Calu3 (cell line): ENCODE data around the gene RAPGEF1. TPM values are rescaled to one million over a fixed set of nuclear protein-coding genes. Genes with fewer than 3 reads are reported as not detected.

Experiments
- BruUV-seq: library from RNA; stranded (reverse); fragments of 400-500 nt; replicated peaks from 2 replicates; lab custom pipeline; 2021; lab: Mats Ljungman, UMichigan
- CTCF ChIA-PET: fragments of 300-600 bp; sonication (Branson Sonifier 250); formaldehyde crosslinking; loops from one replicate; lab custom pipeline; 2022; ENCODE audit warnings: antibody characterized with exemption; lab: Charles Lee
- DNase-seq: peaks from one replicate; pipeline ENCODE4 v3.0.0; 2022
- H3K27ac Mint-ChIP-seq: one replicate; pipeline ENCODE4 v1.8.0; 2022; ENCODE audit warnings: mixed read lengths; ENCODE audit not compliant: unreplicated experiment
- H3K27me3 Mint-ChIP-seq: one replicate; pipeline ENCODE4 v1.8.0; 2022; ENCODE audit warnings: mixed read lengths; ENCODE audit not compliant: unreplicated experiment
- H3K36me3 Mint-ChIP-seq: one replicate; pipeline ENCODE4 v1.8.0; 2022; ENCODE audit warnings: mild to moderate bottlenecking, moderate library complexity, mixed read lengths; ENCODE audit not compliant: insufficient read depth, unreplicated experiment
- H3K4me1 Mint-ChIP-seq: one replicate; pipeline ENCODE4 v1.8.0; 2022; ENCODE audit warnings: mild to moderate bottlenecking, low read depth, mixed read lengths; ENCODE audit not compliant: unreplicated experiment
- H3K4me3 Mint-ChIP-seq: one replicate; pipeline ENCODE4 v1.8.0; 2022; ENCODE audit warnings: mild to moderate bottlenecking, low read depth, moderate library complexity, mixed read lengths; ENCODE audit not compliant: unreplicated experiment
- H3K9me3 Mint-ChIP-seq: one replicate; pipeline ENCODE4 v1.8.0; 2022; ENCODE audit warnings: low read depth, mixed read lengths; ENCODE audit not compliant: unreplicated experiment
- intact Hi-C: fragments of 100-400 bp; cut with micrococcal nuclease; formaldehyde crosslinking; loops from one replicate; pipeline ENCODE4 v1.10.0; 2022; ENCODE audit not compliant: unreplicated experiment
- total RNA-seq: library from RNA; stranded (reverse); gene quantifications from 2 replicates; pipeline ENCODE4 v1.2.3, GENCODE V29; 2022
- TF ChIP-seq, protein P1 (sequence below): fragments of 200-600 bp; IDR thresholded peaks from one replicate; pipeline ENCODE4 v1.8.0; 2022; ENCODE audit warnings: antibody characterized with exemption; ENCODE audit not compliant: unreplicated experiment

RAPGEF1 gene
- total RNA-seq, 1 experiment from 2014 or later, result 32.5 TPM

DNA sequence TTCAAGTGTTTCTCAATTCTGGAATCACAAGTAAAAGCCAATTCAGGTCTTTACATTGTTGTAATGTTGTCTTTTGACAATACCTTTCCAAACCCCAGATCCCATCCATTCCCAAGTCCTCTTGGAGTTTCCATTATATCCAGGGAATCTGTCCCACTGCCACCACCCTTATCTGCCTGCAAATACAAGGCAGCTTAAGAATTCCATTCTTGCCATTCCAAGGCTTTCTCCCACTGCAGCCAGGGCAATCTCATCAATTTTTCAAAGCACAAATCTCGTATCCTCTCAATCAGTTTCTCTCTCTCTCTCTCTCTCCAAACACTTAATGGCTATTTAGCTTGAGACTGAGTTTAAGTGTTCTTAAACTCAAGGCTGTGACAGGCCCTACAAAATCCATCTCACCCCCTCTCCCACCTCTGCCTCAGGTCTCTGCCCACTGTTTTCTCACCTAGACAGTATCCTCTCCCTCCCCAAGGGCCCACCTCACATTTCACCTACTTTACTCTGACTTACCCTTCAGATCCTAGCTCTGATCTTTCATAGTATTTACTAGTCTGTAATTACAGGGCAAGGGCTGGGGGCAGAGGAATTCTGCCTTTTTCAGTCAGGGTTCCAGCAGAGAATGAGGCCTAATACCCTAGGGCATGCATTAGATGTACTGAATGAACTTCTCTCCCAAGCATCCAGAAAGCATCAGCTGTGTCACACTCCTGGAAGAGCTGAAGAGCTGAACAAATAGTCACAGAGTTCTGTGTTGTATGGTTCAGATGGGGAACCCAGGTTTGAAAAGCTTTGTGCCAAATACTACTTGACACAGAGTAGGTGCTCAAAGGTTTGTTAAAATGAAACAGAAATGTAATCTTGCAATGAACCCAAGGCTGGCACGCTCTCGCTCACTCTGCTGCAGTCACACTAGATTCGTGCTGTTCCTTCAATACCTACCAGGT, 46.0 kb downstream of the RAPGEF1 start:
- BruUV-seq, result no TSS peak
- DNase-seq, result no peak
- no peaks in the 10 kb centered on the region for H3K4me1 Mint-ChIP-seq
- no peaks in the 10 kb centered on the region for H3K27me3 Mint-ChIP-seq
- no peaks in the 10 kb centered on the region for H3K36me3 Mint-ChIP-seq
- H3K4me3 Mint-ChIP-seq, result no peak overlapping the region
- CTCF ChIA-PET, result no interaction called here
- H3K27ac Mint-ChIP-seq, result no peak overlapping the region
- no peaks in the 10 kb centered on the region for H3K9me3 Mint-ChIP-seq
- TF ChIP-seq, protein P1, sequence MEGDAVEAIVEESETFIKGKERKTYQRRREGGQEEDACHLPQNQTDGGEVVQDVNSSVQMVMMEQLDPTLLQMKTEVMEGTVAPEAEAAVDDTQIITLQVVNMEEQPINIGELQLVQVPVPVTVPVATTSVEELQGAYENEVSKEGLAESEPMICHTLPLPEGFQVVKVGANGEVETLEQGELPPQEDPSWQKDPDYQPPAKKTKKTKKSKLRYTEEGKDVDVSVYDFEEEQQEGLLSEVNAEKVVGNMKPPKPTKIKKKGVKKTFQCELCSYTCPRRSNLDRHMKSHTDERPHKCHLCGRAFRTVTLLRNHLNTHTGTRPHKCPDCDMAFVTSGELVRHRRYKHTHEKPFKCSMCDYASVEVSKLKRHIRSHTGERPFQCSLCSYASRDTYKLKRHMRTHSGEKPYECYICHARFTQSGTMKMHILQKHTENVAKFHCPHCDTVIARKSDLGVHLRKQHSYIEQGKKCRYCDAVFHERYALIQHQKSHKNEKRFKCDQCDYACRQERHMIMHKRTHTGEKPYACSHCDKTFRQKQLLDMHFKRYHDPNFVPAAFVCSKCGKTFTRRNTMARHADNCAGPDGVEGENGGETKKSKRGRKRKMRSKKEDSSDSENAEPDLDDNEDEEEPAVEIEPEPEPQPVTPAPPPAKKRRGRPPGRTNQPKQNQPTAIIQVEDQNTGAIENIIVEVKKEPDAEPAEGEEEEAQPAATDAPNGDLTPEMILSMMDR, result no peak
- intact Hi-C loops, result no loop called here

DNA sequence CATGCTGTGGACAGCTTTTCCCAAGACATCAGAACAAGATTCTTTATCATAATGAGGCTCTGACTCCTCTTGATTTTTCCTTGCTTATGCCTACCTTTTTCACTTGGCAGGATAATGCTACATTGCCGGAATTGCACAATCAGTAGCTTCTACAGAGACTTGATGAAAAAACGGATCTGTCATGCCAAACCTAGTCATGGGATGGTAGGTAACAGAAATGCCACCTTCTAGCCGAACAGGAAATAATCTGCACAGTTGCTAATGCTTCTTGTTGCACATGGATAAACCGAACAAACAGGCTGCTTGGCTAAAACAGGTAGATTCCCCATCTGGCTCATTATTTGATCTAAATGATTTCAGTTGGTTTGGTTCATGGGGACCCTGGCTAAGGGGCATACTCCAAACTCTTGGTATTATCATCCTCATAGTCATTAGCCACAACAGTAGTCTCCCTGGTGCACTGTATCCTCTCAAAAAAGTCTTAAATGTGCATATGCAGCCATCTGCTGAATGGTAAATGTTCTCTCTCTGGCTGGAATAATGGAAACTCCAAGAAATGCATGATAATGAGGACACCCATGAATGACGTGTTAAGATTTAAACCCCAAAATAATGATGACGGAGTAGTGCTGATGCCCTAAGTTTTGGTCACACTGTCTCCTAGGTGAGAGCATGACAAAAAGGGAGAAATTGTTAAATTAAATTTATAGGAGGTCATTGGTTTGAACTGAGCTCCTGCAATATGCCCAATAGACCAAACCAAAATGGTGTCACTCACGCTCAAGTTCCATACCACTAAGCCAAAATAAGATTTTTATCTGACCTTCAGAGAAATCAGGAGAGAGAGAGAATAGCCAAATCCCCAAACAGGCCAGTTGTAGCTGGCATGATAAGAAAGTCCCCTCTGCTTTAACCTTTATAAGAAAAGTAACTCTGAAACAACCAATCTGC, 47.0 kb downstream of the RAPGEF1 start:
- no peak for DNase-seq

DNA sequence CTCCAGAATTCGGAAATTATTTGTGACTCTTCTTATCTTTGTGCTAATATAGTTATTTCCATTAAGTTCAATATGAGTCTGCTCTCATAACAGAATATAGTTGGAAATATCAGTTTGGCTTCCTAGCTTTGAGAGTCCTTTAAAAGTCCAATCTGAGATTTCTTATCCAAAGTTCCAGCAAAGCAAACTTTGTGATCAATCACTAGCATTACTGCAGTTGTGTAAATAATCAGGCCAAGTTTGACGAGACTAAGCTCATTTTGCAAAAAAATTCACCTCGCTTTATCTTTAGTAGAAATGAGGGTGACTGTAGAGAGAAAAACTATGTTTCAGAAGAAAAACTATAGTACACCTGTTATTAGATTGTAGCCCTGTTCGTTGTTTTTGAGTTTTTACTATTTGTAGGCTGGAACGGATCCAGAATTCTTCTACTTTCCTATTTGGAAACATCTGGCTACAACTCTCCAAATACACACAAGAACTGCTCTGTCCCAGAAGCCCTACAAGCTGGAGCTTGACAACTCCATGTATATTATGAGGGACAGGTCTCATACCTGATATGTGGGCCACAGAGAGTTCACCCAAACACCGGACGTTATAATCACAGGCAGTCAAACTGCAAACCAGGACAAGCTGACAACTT, 47.8 kb downstream of the RAPGEF1 start:
- no peaks in the 10 kb centered on the region for H3K36me3 Mint-ChIP-seq
- BruUV-seq, result no TSS peak
- intact Hi-C loops, result no loop called here
- no peak overlapping the region for H3K27ac Mint-ChIP-seq
- no peaks in the 10 kb centered on the region for H3K4me1 Mint-ChIP-seq
- H3K4me3 Mint-ChIP-seq, result no peak overlapping the region
- H3K27me3 Mint-ChIP-seq, result no peaks in the 10 kb centered on the region
- no peaks in the 10 kb centered on the region for H3K9me3 Mint-ChIP-seq
- no peak for DNase-seq
- TF ChIP-seq, protein P1, result no peak
- CTCF ChIA-PET, result no interaction called here

More for the DNA sequence above, 47.0 kb downstream of the RAPGEF1 start:
- no TSS peak for BruUV-seq
- CTCF ChIA-PET, result no interaction called here
- Mint-ChIP-seq H3K36me3 (no peaks in the 10 kb centered on the region), H3K4me1 (no peaks in the 10 kb centered on the region), H3K9me3 (no peaks in the 10 kb centered on the region), H3K4me3 (no peak overlapping the region), H3K27ac (no peak overlapping the region), H3K27me3 (no peaks in the 10 kb centered on the region)
- TF ChIP-seq, protein P1, result no peak
- intact Hi-C loops, result no loop called here

DNA sequence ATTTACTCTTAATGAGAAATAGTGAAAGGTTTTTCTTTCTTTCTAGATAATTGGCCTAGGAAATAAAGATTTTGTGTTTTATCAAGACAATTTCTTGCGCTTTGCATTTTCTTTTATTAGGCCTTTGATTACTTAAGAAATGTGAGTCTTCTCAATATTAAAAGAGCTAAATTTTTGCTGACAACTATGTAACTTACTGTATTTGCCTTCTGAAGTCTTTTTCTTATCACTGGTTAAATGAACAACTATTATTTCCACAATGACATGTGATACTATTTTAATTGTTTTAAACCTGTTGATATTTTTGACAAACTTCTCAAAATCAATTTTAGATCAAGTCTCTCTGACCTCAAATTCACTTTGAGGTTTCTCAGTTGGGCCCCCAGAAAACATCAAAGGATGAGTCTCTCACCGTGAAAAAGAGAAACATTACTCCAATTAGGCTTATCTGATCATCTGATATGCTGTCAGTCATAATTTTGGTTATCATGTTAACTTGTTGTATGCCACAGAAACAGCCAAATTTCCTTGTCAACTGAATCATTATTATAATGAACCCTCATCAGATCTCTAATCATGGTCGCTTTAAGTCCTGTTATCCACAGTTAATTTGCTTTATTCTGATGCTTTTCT, 48.8 kb downstream of the RAPGEF1 start:
- CTCF ChIA-PET, result no interaction called here
- intact Hi-C loops, result no loop called here
- DNase-seq, result no peak
- Mint-ChIP-seq H3K9me3 (no peaks in the 10 kb centered on the region), H3K4me3 (no peak overlapping the region), H3K27me3 (no peaks in the 10 kb centered on the region), H3K36me3 (no peaks in the 10 kb centered on the region), H3K27ac (no peak overlapping the region), H3K4me1 (no peaks in the 10 kb centered on the region)
- BruUV-seq, result no TSS peak
- TF ChIP-seq, protein P1, result no peak
